H1 (cell line): ENCODE results near the gene KCNQ1. TPM values are rescaled to one million over a fixed set of nuclear protein-coding genes. Genes with fewer than 3 reads are reported as not detected.

Source experiments
- CTCF ChIA-PET: fragments of 300-600 bp; sonication (Branson Sonifier 250); formaldehyde crosslinking; loops from one replicate; lab custom pipeline; 2021; ENCODE audit not compliant: partially characterized antibody; lab: Charles Lee
- POLR2A ChIA-PET: fragments of 300-600 bp; sonication (Branson Sonifier 250); formaldehyde crosslinking; loops from one replicate; lab custom pipeline; 2021; ENCODE audit warnings: inconsistent platforms; ENCODE audit not compliant: partially characterized antibody; lab: Charles Lee
- DNase-seq, 2 experiments: peaks; one replicate each; pipeline versions ENCODE4 v3.0.0 to v3.0.0-alpha.2; 2010 to 2022; ENCODE audit warnings: low spot score in 2 of 2, low read depth in 1 of 2, mixed read lengths in 1 of 2
- FAIRE-seq: peaks from 2 replicates; lab custom pipeline; 2011; peaks lifted over from hg19 to GRCh38; lab: Jason Lieb, UNC
- H2AFZ ChIP-seq: 2 replicates; pipeline ENCODE4 v1.8.1; 2012; ENCODE audit warnings: low read length, inconsistent platforms
- H2AK5ac ChIP-seq: 2 replicates; pipeline ENCODE4 v1.6.1; 2013; ENCODE audit warnings: low read depth, low read length
- H2BK120ac ChIP-seq: replicated peaks from 2 replicates; pipeline ENCODE3; 2013; ENCODE audit warnings: low read depth, low read length, inconsistent platforms
- H2BK12ac ChIP-seq: 2 replicates; pipeline ENCODE4 v1.6.1; 2013; ENCODE audit warnings: low read depth, low read length
- H2BK15ac ChIP-seq: 2 replicates; pipeline ENCODE4 v1.6.1; 2013; ENCODE audit warnings: low read length
- H2BK20ac ChIP-seq: 2 replicates; pipeline ENCODE4 v1.6.1; 2013; ENCODE audit warnings: low read length
- H2BK5ac ChIP-seq: 2 replicates; pipeline ENCODE4 v1.6.1; 2013; ENCODE audit warnings: low read depth, low read length
- H3K14ac ChIP-seq: 2 replicates; pipeline ENCODE4 v1.6.1; 2013; ENCODE audit warnings: inconsistent platforms; ENCODE audit not compliant: insufficient read length
- H3K18ac ChIP-seq: 2 replicates; pipeline ENCODE4 v1.6.1; 2013; ENCODE audit warnings: low read length; ENCODE audit errors: extremely low read depth
- H3K23ac ChIP-seq: 2 replicates; pipeline ENCODE4 v1.6.1; 2013; ENCODE audit warnings: inconsistent platforms; ENCODE audit not compliant: insufficient read length
- H3K23me2 ChIP-seq: 2 replicates; pipeline ENCODE4 v1.6.1; 2013; ENCODE audit warnings: low read depth, low read length
- H3K27ac ChIP-seq: 2 replicates; pipeline ENCODE4 v1.6.1; 2011; ENCODE audit warnings: low read depth, low read length, inconsistent platforms
- H3K27me3 ChIP-seq, 4 experiments: replicated peaks in 1 of 4; 1 replicate in 1 of 4; 2 replicates in 3 of 4; pipeline versions ENCODE4 v1.6.1 to v1.8.1; 2011 to 2013; ENCODE audit warnings: low read length in 3 of 4, mild to moderate bottlenecking in 3 of 4, inconsistent platforms in 2 of 4, mixed read lengths in 2 of 4, moderate library complexity in 1 of 4; ENCODE audit not compliant: control insufficient read depth in 3 of 4, insufficient read depth in 3 of 4; ENCODE audit errors: extremely low read depth in 1 of 4
- H3K36me3 ChIP-seq, 4 experiments: 2 replicates each; pipeline versions ENCODE4 v1.6.1 to v1.8.1; 2011 to 2013; ENCODE audit warnings: mild to moderate bottlenecking in 4 of 4, low read length in 3 of 4, moderate library complexity in 2 of 4, control low read depth in 1 of 4, inconsistent platforms in 1 of 4; ENCODE audit not compliant: insufficient read depth in 4 of 4, control insufficient read depth in 2 of 4
- H3K4ac ChIP-seq: replicated peaks from 2 replicates; pipeline ENCODE3; 2013; ENCODE audit warnings: low read length, low read depth, mixed read lengths, inconsistent platforms; ENCODE audit not compliant: insufficient read length
- H3K4me1 ChIP-seq, 4 experiments: replicated peaks in 1 of 4; 1 replicate in 1 of 4; 2 replicates in 3 of 4; pipeline versions ENCODE4 v1.6.1 to v1.8.1; 2011 to 2013; ENCODE audit warnings: low read length in 3 of 4, inconsistent platforms in 2 of 4, mixed read lengths in 1 of 4; ENCODE audit not compliant: insufficient read depth in 4 of 4, control insufficient read depth in 3 of 4
- H3K4me2 ChIP-seq, 2 experiments: 2 replicates each; pipeline versions ENCODE4 v1.6.1 to v1.8.1; 2011 to 2013; ENCODE audit warnings: low read depth in 2 of 2, low read length in 2 of 2, control low read depth in 1 of 2, inconsistent platforms in 1 of 2, mild to moderate bottlenecking in 1 of 2; ENCODE audit not compliant: insufficient read depth in 1 of 2
- H3K4me3 ChIP-seq, 4 experiments: fragments of 200-600, 300-600 bp in 1 of 4; sonication (generic), shearing (Covaris generic), sonication (Bioruptor Twin) in 1 of 4; 2 replicates each; pipeline versions ENCODE4 v1.5.1 to v1.8.1; 2011 to 2016; ENCODE audit warnings: low read length in 4 of 4, low read depth in 3 of 4, control low read depth in 2 of 4, inconsistent platforms in 2 of 4, mild to moderate bottlenecking in 2 of 4, mixed read lengths in 1 of 4, moderate library complexity in 1 of 4; ENCODE audit not compliant: insufficient read depth in 2 of 4; ENCODE audit errors: extremely low read depth in 1 of 4
- H3K56ac ChIP-seq: replicated peaks from 2 replicates; pipeline ENCODE3; 2013; ENCODE audit warnings: low read depth, mild to moderate bottlenecking, mixed read lengths, low read length, inconsistent platforms; ENCODE audit not compliant: insufficient read length
- H3K79me1 ChIP-seq: 2 replicates; pipeline ENCODE4 v1.6.1; 2013; ENCODE audit warnings: low read depth, low read length, control low read depth
- H3K79me2 ChIP-seq, 2 experiments: 2 replicates each; pipeline versions ENCODE4 v1.6.1 to v1.8.1; 2012 to 2013; ENCODE audit warnings: low read length in 2 of 2, mild to moderate bottlenecking in 2 of 2, inconsistent platforms in 1 of 2; ENCODE audit not compliant: insufficient read depth in 2 of 2, control insufficient read depth in 1 of 2
- H3K9ac ChIP-seq, 4 experiments: replicated peaks in 1 of 4; 1 replicate in 1 of 4; 2 replicates in 3 of 4; pipeline versions ENCODE4 v1.6.1 to v1.8.1; 2011 to 2013; ENCODE audit warnings: low read depth in 3 of 4, low read length in 3 of 4, control low read depth in 2 of 4, mild to moderate bottlenecking in 2 of 4, moderate library complexity in 2 of 4, inconsistent platforms in 1 of 4; ENCODE audit errors: extremely low read depth in 1 of 4
- H3K9me3 ChIP-seq, 2 experiments: 2 replicates each; pipeline versions ENCODE4 v1.6.1 to v1.8.1; 2012 to 2013; ENCODE audit warnings: mild to moderate bottlenecking in 2 of 2, moderate library complexity in 2 of 2, control low read depth in 1 of 2, inconsistent platforms in 1 of 2, low read depth in 1 of 2, low read length in 1 of 2, mixed read lengths in 1 of 2; ENCODE audit not compliant: insufficient read depth in 2 of 2
- H4K20me1 ChIP-seq, 2 experiments: replicated peaks in 1 of 2; 2 replicates each; pipeline versions ENCODE3 to v1.8.1; 2011 to 2013; ENCODE audit warnings: inconsistent platforms in 2 of 2, low read length in 2 of 2, mild to moderate bottlenecking in 1 of 2; ENCODE audit not compliant: insufficient read depth in 2 of 2, control insufficient read depth in 1 of 2
- H4K5ac ChIP-seq: 2 replicates; pipeline ENCODE4 v1.6.1; 2013; ENCODE audit warnings: low read length, low read depth, mixed read lengths, inconsistent platforms; ENCODE audit not compliant: insufficient read length
- H4K8ac ChIP-seq: 2 replicates; pipeline ENCODE4 v1.8.0; 2013; ENCODE audit warnings: mild to moderate bottlenecking, moderate library complexity, low read length, inconsistent platforms; ENCODE audit not compliant: insufficient read depth; ENCODE audit errors: extremely low read depth
- H4K91ac ChIP-seq: replicated peaks from 2 replicates; pipeline ENCODE3; 2013; ENCODE audit warnings: low read length, mixed read lengths, inconsistent platforms; ENCODE audit not compliant: insufficient read length
- HDAC2 ChIP-seq, 2 experiments: fragments of 300-600 bp in 1 of 2; sonication (generic) in 1 of 2; IDR thresholded peaks; 2 replicates each; pipeline ENCODE4 v1.6.1; 2011 to 2012; ENCODE audit warnings: low read depth in 2 of 2, low read length in 2 of 2, mild to moderate bottlenecking in 2 of 2, moderate library complexity in 2 of 2, borderline replicate concordance in 1 of 2, inconsistent platforms in 1 of 2
- KDM4A ChIP-seq: IDR thresholded peaks from one replicate; pipeline ENCODE4 v1.7.1; 2012; ENCODE audit warnings: low read depth, mild to moderate bottlenecking, moderate library complexity, low read length, inconsistent platforms; ENCODE audit not compliant: severe bottlenecking
- NRF1 ChIP-seq: IDR thresholded peaks from 2 replicates; pipeline ENCODE4 v1.6.1; 2011; ENCODE audit warnings: mild to moderate bottlenecking, low read depth, low read length, improper control_type of control experiment
- SP2 ChIP-seq: IDR thresholded peaks from 2 replicates; pipeline ENCODE4 v1.6.1; 2012; ENCODE audit warnings: mild to moderate bottlenecking, low read length, inconsistent platforms
- WGBS, 2 experiments: shearing (Covaris generic) in 1 of 2; methylation state at CpG; one replicate each; pipeline versions ENCODE4 v1.1.6 to v1.1.7; 2013 to 2015; ENCODE audit warnings: low lambda C conversion rate in 2 of 2, mixed read lengths in 2 of 2, inconsistent platforms in 1 of 2, low coverage in 1 of 2, missing lambda C conversion rate in 1 of 2; ENCODE audit not compliant: insufficient replicate concordance in 2 of 2, insufficient coverage in 1 of 2, insufficient read length in 1 of 2; ENCODE audit errors: extremely low coverage in 1 of 2, missing lambda C conversion rate in 1 of 2; 5-methylcytosine and 5-hydroxymethylcytosine counted together
- polyA plus RNA-seq, 7 experiments: library from polyadenylated mRNA; depleted of rRNA in 3 of 7; stranded (reverse) in 5 of 7; unstranded in 2 of 7; fragments of >200 nt in 5 of 7; fragments of 200-250 nt in 2 of 7; gene quantifications; 1 replicate in 5 of 7; 2 replicates in 1 of 7; 4 replicates in 1 of 7; pipeline versions ENCODE4 v1.2.1 to v1.2.3, GENCODE V29; 2011 to 2013; ENCODE audit warnings: missing spikeins in 2 of 7, mixed read lengths in 2 of 7
- total RNA-seq: library from RNA; stranded (reverse); fragmentation: NEBNext Ultra II Directional; extraction: Animal tissue kit (Norgen Biotek cat#: 25700); gene quantifications from 2 replicates; pipeline ENCODE4 v1.2.1, GENCODE V29; 2021

The KCNQ1 gene
- total and polyA plus RNA-seq, 2 of the 8 experiments (the other 6 are each of a cell fraction or from before 2014, with no cell fraction given): 1.9 to 2.0 TPM

- no peak overlapping the region for H3K4me3 ChIP-seq
- TF ChIP-seq HDAC2 (IDR thresholded peaks at IDR 0.05; ENCODE audit: borderline replicate concordance in 1 of 2, low read depth in 2 of 2, low read length in 2 of 2) (no peak), KDM4A (no peak), NRF1 (no peak), SP2 (no peak)
These were observed 149.5 kb downstream of the KCNQ1 start for GRCh38 chr11:2594267-2594666.

More at GRCh38 chr11:2594267-2594666, 149.5 kb downstream of the KCNQ1 start:
- H3K56ac ChIP-seq: no peak overlapping the region
- no peaks in the 10 kb centered on the region for H3K79me1 ChIP-seq
- H3K27me3 ChIP-seq: peaks cover 31 to 78% (median 73%) of the 10 kb centered on the region in 4 experiments
- H2BK15ac ChIP-seq: no peak overlapping the region
- peaks cover 0 to 3% (median 0%) of the 10 kb centered on the region in 4 experiments; a peak in 1 of 8 replicates for H3K36me3 ChIP-seq
- peaks cover 6 to 22% of the 10 kb centered on the region in 2 experiments; a peak in 3 of 4 replicates for H3K9me3 ChIP-seq
- DNase-seq (no peak), FAIRE-seq (no peak)
- H3K14ac ChIP-seq: no peak overlapping the region
- H2BK20ac ChIP-seq: no peak overlapping the region
- 75% methylated on average over 1 of the region's 1 CpG; no CpG with 5 or more reads in 1 of the 2 experiments for WGBS, 2 experiments
- H4K20me1 ChIP-seq: peaks cover 0 to 7% of the 10 kb centered on the region in 2 experiments
- no peak overlapping the region for H3K4me2 ChIP-seq
- no peak overlapping the region for H4K8ac ChIP-seq
- no peak overlapping the region for H2BK120ac ChIP-seq
- no peak overlapping the region for H2BK12ac ChIP-seq
- POLR2A ChIA-PET: no interaction called here
- H4K91ac ChIP-seq: no peak overlapping the region
- no peak overlapping the region for H3K9ac ChIP-seq
- H3K4me1 ChIP-seq: no peaks in the 10 kb centered on the region
- H3K4ac ChIP-seq: no peak overlapping the region
- no peak overlapping the region for H3K27ac ChIP-seq
- H2BK5ac ChIP-seq: no peak overlapping the region
- no peaks in the 10 kb centered on the region for H3K23me2 ChIP-seq
- no peak overlapping the region for H4K5ac ChIP-seq
- CTCF ChIA-PET: no interaction called here
- no peak overlapping the region for H2AFZ ChIP-seq
- H3K23ac ChIP-seq: no peak overlapping the region
- no peak overlapping the region for H2AK5ac ChIP-seq
- H3K18ac ChIP-seq: no peak overlapping the region
- no peaks in the 10 kb centered on the region for H3K79me2 ChIP-seq
